HEK293 (cell line): ENCODE data around the gene ASCL4.
A peak's percentile ranks its signal among the peaks of the same experiment; 100 is the strongest.

Experiments
- BCL11B ChIP-seq: fragments of 450-650 bp; formaldehyde crosslinking; IDR thresholded peaks from 2 replicates; pipeline ENCODE4 v1.5.1; 2016; ENCODE audit warnings: low read depth, missing biosample characterization, missing genetic modification characterization
- GLI2 ChIP-seq: fragments of 450-650 bp; formaldehyde crosslinking; IDR thresholded peaks from 2 replicates; pipeline ENCODE4; 2017; ENCODE audit warnings: missing biosample characterization, missing genetic modification characterization, low read depth, borderline replicate concordance
- HOXC10 ChIP-seq: sonication (generic); formaldehyde crosslinking; IDR thresholded peaks from 2 replicates; pipeline ENCODE4 v1.8.1; 2023; ENCODE audit warnings: mild to moderate bottlenecking, missing genetic modification reagents
- INSM2 ChIP-seq: fragments of 450-650 bp; formaldehyde crosslinking; IDR thresholded peaks from 2 replicates; pipeline ENCODE4 v1.5.1; 2016; ENCODE audit warnings: missing biosample characterization, missing genetic modification characterization
- MEIS1 ChIP-seq: sonication (generic); formaldehyde crosslinking; IDR thresholded peaks from 2 replicates; pipeline ENCODE4 v1.8.1; 2022; ENCODE audit warnings: missing genetic modification reagents, mild to moderate bottlenecking, borderline replicate concordance
- MZF1 ChIP-seq: fragments of 450-650 bp; formaldehyde crosslinking; IDR thresholded peaks from 2 replicates; pipeline ENCODE4 v1.5.1; 2017; ENCODE audit warnings: missing biosample characterization, missing genetic modification characterization, borderline replicate concordance
- OSR2 ChIP-seq: fragments of 450-650 bp; formaldehyde crosslinking; IDR thresholded peaks from 2 replicates; pipeline ENCODE4 v1.5.1; 2016; ENCODE audit warnings: missing biosample characterization, missing genetic modification characterization
- PRDM1 ChIP-seq: fragments of 450-650 bp; formaldehyde crosslinking; IDR thresholded peaks from 2 replicates; pipeline ENCODE4; 2016; ENCODE audit warnings: missing biosample characterization, missing genetic modification characterization
- PRDM2 ChIP-seq: fragments of 450-650 bp; formaldehyde crosslinking; IDR thresholded peaks from 2 replicates; pipeline ENCODE4 v1.5.1; 2016; ENCODE audit warnings: missing biosample characterization, missing genetic modification characterization, borderline replicate concordance
- SETDB1 ChIP-seq: IDR thresholded peaks from one replicate; pipeline ENCODE4 v1.6.1; 2017; ENCODE audit warnings: mild to moderate bottlenecking, low read length, moderate library complexity, mixed read lengths; ENCODE audit not compliant: insufficient read length
- WT1 ChIP-seq: fragments of 450-650 bp; formaldehyde crosslinking; IDR thresholded peaks from 2 replicates; pipeline ENCODE4 v1.5.1; 2016; ENCODE audit warnings: missing biosample characterization, missing genetic modification characterization
- YY1 ChIP-seq: fragments of 450-650 bp; formaldehyde crosslinking; IDR thresholded peaks from 2 replicates; pipeline ENCODE4 v1.5.1; 2018; ENCODE audit warnings: missing biosample characterization, missing genetic modification characterization
- YY2 ChIP-seq: fragments of 450-650 bp; formaldehyde crosslinking; IDR thresholded peaks from 2 replicates; pipeline ENCODE4 v1.5.1; 2016; ENCODE audit warnings: missing biosample characterization, missing genetic modification characterization
- ZBTB26 ChIP-seq: fragments of 450-650 bp; formaldehyde crosslinking; optimal IDR thresholded peaks from 2 replicates; pipeline ENCODE3; 2016; ENCODE audit warnings: missing biosample characterization, mild to moderate bottlenecking, missing genetic modification characterization
- ZBTB49 ChIP-seq: fragments of 450-650 bp; formaldehyde crosslinking; IDR thresholded peaks from 2 replicates; pipeline ENCODE4 v1.5.1; 2016; ENCODE audit warnings: missing biosample characterization, missing genetic modification characterization, low read depth
- ZBTB6 ChIP-seq: fragments of 450-650 bp; formaldehyde crosslinking; IDR thresholded peaks from 2 replicates; pipeline ENCODE4 v1.5.1; 2017; ENCODE audit warnings: missing biosample characterization, missing genetic modification characterization
- ZBTB7A ChIP-seq: fragments of 450-650 bp; formaldehyde crosslinking; IDR thresholded peaks from 2 replicates; pipeline ENCODE4 v1.5.1; 2016; ENCODE audit warnings: low read depth, missing biosample characterization, missing genetic modification characterization
- ZNF112 ChIP-seq: fragments of 450-650 bp; formaldehyde crosslinking; IDR thresholded peaks from 2 replicates; pipeline ENCODE4 v1.5.0; 2017; ENCODE audit warnings: missing biosample characterization, missing genetic modification characterization
- ZNF211 ChIP-seq: fragments of 450-650 bp; formaldehyde crosslinking; IDR thresholded peaks from 2 replicates; pipeline ENCODE4 v1.5.1; 2016; ENCODE audit warnings: low read depth, missing biosample characterization, missing genetic modification characterization
- ZNF280C ChIP-seq: fragments of 450-650 bp; formaldehyde crosslinking; IDR thresholded peaks from 2 replicates; pipeline ENCODE4 v1.5.1; 2016; ENCODE audit warnings: missing biosample characterization, missing genetic modification characterization
- ZNF350 ChIP-seq: fragments of 450-650 bp; formaldehyde crosslinking; IDR thresholded peaks from 2 replicates; pipeline ENCODE4 v1.5.0; 2017; ENCODE audit warnings: missing biosample characterization, mild to moderate bottlenecking, missing genetic modification characterization
- ZNF48 ChIP-seq: fragments of 450-650 bp; formaldehyde crosslinking; IDR thresholded peaks from 2 replicates; pipeline ENCODE4 v1.5.1; 2016; ENCODE audit warnings: missing biosample characterization, missing genetic modification characterization
- ZNF561 ChIP-seq: fragments of 450-650 bp; IDR thresholded peaks from 2 replicates; pipeline ENCODE4 v1.5.1; 2018; ENCODE audit warnings: missing biosample characterization, missing genetic modification characterization, borderline replicate concordance
- ZNF626 ChIP-seq: fragments of 450-650 bp; sonication (Bioruptor Pico); formaldehyde crosslinking; IDR thresholded peaks from 2 replicates; pipeline ENCODE4 v1.5.1; 2018; ENCODE audit warnings: missing biosample characterization, missing genetic modification characterization, inconsistent platforms
- ZNF658 ChIP-seq: fragments of 450-650 bp; formaldehyde crosslinking; IDR thresholded peaks from 2 replicates; pipeline ENCODE4; 2016; ENCODE audit warnings: missing biosample characterization, missing genetic modification characterization
- ZNF664 ChIP-seq: fragments of 450-650 bp; formaldehyde crosslinking; IDR thresholded peaks from 2 replicates; pipeline ENCODE4 v1.5.1; 2016; ENCODE audit warnings: missing biosample characterization, missing genetic modification characterization
- ZSCAN23 ChIP-seq: fragments of 450-650 bp; formaldehyde crosslinking; IDR thresholded peaks from 2 replicates; pipeline ENCODE4 v1.5.1; 2016; ENCODE audit warnings: missing biosample characterization, missing genetic modification characterization

Gene ASCL4

GRCh38 chr12:107759410-107759809, 15.1 kb upstream of the ASCL4 start (continued):
- TF ChIP-seq ZBTB49 (tag by site-specific recombination) (no peak), ZSCAN23 (no peak), HOXC10 (CRISPR knock-in tag) (no peak), BCL11B (tag by site-specific recombination) (0 out of 2 replicates have a peak, but pooled peaks have one; percentile 43), OSR2 (tag by site-specific recombination) (no peak), ZNF626 (tag by site-specific recombination) (no peak), ZNF112 (no peak), MZF1 (tag by site-specific recombination) (no peak; the same call in 1 of the 2 replicates), ZBTB6 (tag by site-specific recombination) (no peak), ZNF48 (tag by site-specific recombination) (no peak), ZNF561 (tag by site-specific recombination) (peak; percentile 72; the same call in 1 of the 2 replicates), YY2 (tag by site-specific recombination) (no peak), SETDB1 (no peak), ZBTB7A (no peak), ZNF280C (tag by site-specific recombination) (no peak), ZNF658 (tag by site-specific recombination) (no peak), MEIS1 (CRISPR knock-in tag) (no peak), GLI2 (no peak), ZBTB26 (tag by site-specific recombination) (no peak), WT1 (0 out of 2 replicates have a peak, but pooled peaks have one; percentile 14), ZNF350 (tag by site-specific recombination) (no peak), PRDM2 (tag by site-specific recombination) (no peak), ZNF664 (tag by site-specific recombination) (peak; percentile 33; the same call in 1 of the 2 replicates), INSM2 (peak; percentile 77; the same call in 1 of the 2 replicates), PRDM1 (tag by site-specific recombination) (peak; percentile 94), ZNF211 (tag by site-specific recombination) (no peak), YY1 (no peak)
